Activated naive CD4-positive, alpha-beta T cell (primary cell): ENCODE measurements around the gene MIPEP.
A peak's percentile ranks its signal among the peaks of the same experiment; 100 is the strongest.

ENCODE experiments used
- DNase-seq, 4 experiments: peaks; one replicate each; lab custom pipeline; 2025; lab: John Stamatoyannopoulos, UW

MIPEP gene

GRCh38 chr13:23715092-23715761 lies 174.0 kb downstream of the MIPEP start:
- no peak for DNase-seq

- DNase-seq, result no peak
Observed at GRCh38 chr13:23714672-23715071, 174.5 kb downstream of the MIPEP start.

- no peak for DNase-seq
Observed at GRCh38 chr13:23711355-23711754, 177.8 kb downstream of the MIPEP start.

- DNase-seq, result no peak
Observed at GRCh38 chr13:23710366-23710765, 178.8 kb downstream of the MIPEP start.

GRCh38 chr13:23709536-23709935 lies 179.7 kb downstream of the MIPEP start:
- DNase-seq, result no peak

- no peak for DNase-seq
Observed at GRCh38 chr13:23707674-23708073, 181.5 kb downstream of the MIPEP start.

GRCh38 chr13:23705583-23705982 lies 183.6 kb downstream of the MIPEP start:
- DNase-seq, result no peak

GRCh38 chr13:23703246-23703860 lies 185.8 kb downstream of the MIPEP start:
- DNase-seq, result no peak

GRCh38 chr13:23701636-23702035 lies 187.6 kb downstream of the MIPEP start:
- DNase-seq, result no peak

- no peak for DNase-seq
Observed at GRCh38 chr13:23701186-23701585, 188.0 kb downstream of the MIPEP start.

- no peak for DNase-seq
Observed at GRCh38 chr13:23699271-23699670, 189.9 kb downstream of the MIPEP start.

GRCh38 chr13:23697772-23698313 lies 191.4 kb downstream of the MIPEP start:
- no peak for DNase-seq

- no peak for DNase-seq
Observed at GRCh38 chr13:23696610-23697009, 192.6 kb downstream of the MIPEP start.

GRCh38 chr13:23695711-23696464 lies 193.3 kb downstream of the MIPEP start:
- peak; percentile 7 to 62 (median 34) for DNase-seq

GRCh38 chr13:23695196-23695595 lies 194.0 kb downstream of the MIPEP start:
- no peak for DNase-seq

GRCh38 chr13:23692816-23693215 lies 196.4 kb downstream of the MIPEP start:
- DNase-seq, result no peak

GRCh38 chr13:23690668-23691067 lies 198.5 kb downstream of the MIPEP start:
- no peak for DNase-seq

GRCh38 chr13:23688336-23688735 lies 200.9 kb downstream of the MIPEP start:
- no peak for DNase-seq

GRCh38 chr13:23687614-23688013 lies 201.6 kb downstream of the MIPEP start:
- DNase-seq, result no peak

- DNase-seq, result no peak
Observed at GRCh38 chr13:23686948-23687347, 202.3 kb downstream of the MIPEP start.

- DNase-seq, result no peak
Observed at GRCh38 chr13:23685416-23685815, 203.8 kb downstream of the MIPEP start.

GRCh38 chr13:23684647-23685046 lies 204.6 kb downstream of the MIPEP start:
- no peak for DNase-seq

- no peak for DNase-seq
Observed at GRCh38 chr13:23683084-23683483, 206.1 kb downstream of the MIPEP start.
